OCI-LY7 (cell line): ENCODE data around the gene ARSD. TPM values are rescaled to one million over a fixed set of nuclear protein-coding genes. Genes with fewer than 3 reads are reported as not detected.

Experiments used
- BruUV-seq: library from RNA; stranded (reverse); fragments of 400-500 nt; replicated peaks from 2 replicates; lab custom pipeline; 2021; lab: Mats Ljungman, UMichigan
- CTCF ChIA-PET: fragments of 300-600 bp; sonication (Branson Sonifier 250); formaldehyde crosslinking; loops from one replicate; lab custom pipeline; 2022; ENCODE audit warnings: antibody characterized with exemption; ENCODE audit not compliant: unreplicated experiment; lab: Charles Lee
- POLR2A ChIA-PET: fragments of 300-600 bp; sonication (Branson Sonifier 250); formaldehyde crosslinking; loops from one replicate; lab custom pipeline; 2022; ENCODE audit warnings: antibody characterized with exemption; lab: Charles Lee
- DNase-seq: peaks from one replicate; pipeline ENCODE4 v3.0.0-alpha.2; 2015; ENCODE audit warnings: low spot score
- H2AFZ ChIP-seq: fragments of 200-600 bp; sonication (generic), shearing (Covaris generic); 2 replicates; pipeline ENCODE4 v1.6.1; 2014; ENCODE audit warnings: mild to moderate bottlenecking, antibody characterized with exemption, low read length, moderate library complexity
- H3K27ac ChIP-seq: fragments of 200-600 bp; sonication (generic); 2 replicates; pipeline ENCODE4 v1.5.1; 2014; ENCODE audit warnings: mixed run types, low read depth, mild to moderate bottlenecking, moderate library complexity, low read length, inconsistent platforms; ENCODE audit not compliant: poor library complexity, severe bottlenecking
- H3K36me3 ChIP-seq: fragments of 200-600 bp; sonication (generic); 2 replicates; pipeline ENCODE4 v1.6.1; 2014; ENCODE audit warnings: mild to moderate bottlenecking, antibody characterized with exemption, low read length, moderate library complexity, mixed read lengths; ENCODE audit not compliant: insufficient read depth
- H3K4me1 ChIP-seq: fragments of 200-600 bp; sonication (generic); 2 replicates; pipeline ENCODE4 v1.5.1; 2014; ENCODE audit warnings: mild to moderate bottlenecking, low read length; ENCODE audit not compliant: insufficient read depth, poor library complexity, severe bottlenecking
- H3K4me2 ChIP-seq: fragments of 200-600 bp; sonication (generic); 2 replicates; pipeline ENCODE4 v1.6.1; 2014; ENCODE audit warnings: mild to moderate bottlenecking, low read length
- H3K4me3 ChIP-seq: fragments of 200-600 bp; sonication (generic); 2 replicates; pipeline ENCODE4 v1.5.1; 2014; ENCODE audit warnings: mild to moderate bottlenecking, low read depth, low read length; ENCODE audit not compliant: poor library complexity, severe bottlenecking
- H3K79me2 ChIP-seq: fragments of 200-600 bp; sonication (generic); 2 replicates; pipeline ENCODE4 v1.6.1; 2016; ENCODE audit warnings: low read depth, mild to moderate bottlenecking, low read length, moderate library complexity, mixed read lengths; ENCODE audit not compliant: insufficient read depth
- H3K9me2 ChIP-seq: fragments of 200-600 bp; sonication (generic); 2 replicates; pipeline ENCODE4 v1.6.1; 2016; ENCODE audit warnings: mild to moderate bottlenecking, low read length, mixed read lengths; ENCODE audit not compliant: insufficient read depth
- H3K9me3 ChIP-seq: fragments of 200-600 bp; sonication (generic); 2 replicates; pipeline ENCODE4 v1.6.1; 2014; ENCODE audit warnings: mild to moderate bottlenecking, mixed run types, low read length, mixed read lengths
- H4K20me1 ChIP-seq: fragments of 200-600 bp; sonication (generic); 2 replicates; pipeline ENCODE4 v1.6.1; 2014; ENCODE audit warnings: mild to moderate bottlenecking, antibody characterized with exemption, low read length, moderate library complexity, mixed read lengths; ENCODE audit not compliant: insufficient read depth
- EZH2phosphoT487 ChIP-seq: fragments of 200-600 bp; sonication (generic); IDR thresholded peaks from 2 replicates; pipeline ENCODE4 v1.6.1; 2018; ENCODE audit warnings: low read depth, borderline replicate concordance, mild to moderate bottlenecking, mixed run types, antibody characterized with exemption, low read length, moderate library complexity, mixed read lengths
- intact Hi-C: fragments of 100-400 bp; cut with micrococcal nuclease; formaldehyde crosslinking; loops from one replicate; pipeline ENCODE4 v1.10.0; 2022; ENCODE audit not compliant: unreplicated experiment
- total RNA-seq, 2 experiments: library from RNA; depleted of rRNA in 1 of 2; stranded (reverse); fragments of >200 nt in 1 of 2; shearing (Covaris generic) in 1 of 2; gene quantifications; 2 replicates each; pipeline ENCODE4 v1.2.3, GENCODE V29; 2014 to 2022
- TF ChIP-seq, protein P1 (sequence below): fragments of 200-600 bp; sonication (generic); conservative IDR thresholded peaks from 2 replicates; pipeline ENCODE4 v1.5.1; 2014; ENCODE audit warnings: mild to moderate bottlenecking, antibody characterized with exemption, low read length, moderate library complexity, mixed read lengths

The ARSD gene
- total RNA-seq, 2 experiments from 2014 or later = not detected

DNA sequence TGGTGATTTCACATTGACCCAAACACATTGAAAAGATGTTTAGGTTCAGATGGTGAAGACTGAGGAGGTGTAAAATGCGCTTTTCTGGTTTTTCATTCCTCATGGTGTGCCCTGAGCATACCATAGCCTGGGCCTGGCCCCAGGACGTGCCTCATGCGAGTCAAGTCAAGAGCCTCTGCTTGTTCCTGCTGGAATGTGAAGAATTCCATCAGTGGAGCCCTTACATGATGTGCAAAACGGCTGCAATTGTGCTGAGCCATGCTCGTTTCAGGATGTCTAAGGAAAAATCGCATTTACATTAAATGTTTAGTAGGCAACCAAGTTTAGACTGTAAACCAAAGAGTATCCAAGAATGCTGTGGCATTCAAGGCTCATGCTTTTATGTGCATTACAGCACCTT, 65.5 kb downstream of the ARSD start:
- DNase-seq = no peak
- ChIA-PET POLR2A (no interaction called here), CTCF (no interaction called here)
- H3K4me3 ChIP-seq = no peak overlapping the region
- intact Hi-C loops = no loop called here
- no peaks in the 10 kb centered on the region for H3K36me3 ChIP-seq
- no peak overlapping the region for H3K4me2 ChIP-seq
- TF ChIP-seq, protein P1, sequence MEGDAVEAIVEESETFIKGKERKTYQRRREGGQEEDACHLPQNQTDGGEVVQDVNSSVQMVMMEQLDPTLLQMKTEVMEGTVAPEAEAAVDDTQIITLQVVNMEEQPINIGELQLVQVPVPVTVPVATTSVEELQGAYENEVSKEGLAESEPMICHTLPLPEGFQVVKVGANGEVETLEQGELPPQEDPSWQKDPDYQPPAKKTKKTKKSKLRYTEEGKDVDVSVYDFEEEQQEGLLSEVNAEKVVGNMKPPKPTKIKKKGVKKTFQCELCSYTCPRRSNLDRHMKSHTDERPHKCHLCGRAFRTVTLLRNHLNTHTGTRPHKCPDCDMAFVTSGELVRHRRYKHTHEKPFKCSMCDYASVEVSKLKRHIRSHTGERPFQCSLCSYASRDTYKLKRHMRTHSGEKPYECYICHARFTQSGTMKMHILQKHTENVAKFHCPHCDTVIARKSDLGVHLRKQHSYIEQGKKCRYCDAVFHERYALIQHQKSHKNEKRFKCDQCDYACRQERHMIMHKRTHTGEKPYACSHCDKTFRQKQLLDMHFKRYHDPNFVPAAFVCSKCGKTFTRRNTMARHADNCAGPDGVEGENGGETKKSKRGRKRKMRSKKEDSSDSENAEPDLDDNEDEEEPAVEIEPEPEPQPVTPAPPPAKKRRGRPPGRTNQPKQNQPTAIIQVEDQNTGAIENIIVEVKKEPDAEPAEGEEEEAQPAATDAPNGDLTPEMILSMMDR = no peak
- no peak for TF ChIP-seq EZH2phosphoT487
- no peaks in the 10 kb centered on the region for H3K4me1 ChIP-seq
- no peaks in the 10 kb centered on the region for H3K9me2 ChIP-seq
- H3K27ac ChIP-seq = no peak overlapping the region
- no peaks in the 10 kb centered on the region for H4K20me1 ChIP-seq
- no peaks in the 10 kb centered on the region for H3K9me3 ChIP-seq
- H3K79me2 ChIP-seq = no peaks in the 10 kb centered on the region
- no TSS peak for BruUV-seq
- H2AFZ ChIP-seq = no peak overlapping the region

DNA sequence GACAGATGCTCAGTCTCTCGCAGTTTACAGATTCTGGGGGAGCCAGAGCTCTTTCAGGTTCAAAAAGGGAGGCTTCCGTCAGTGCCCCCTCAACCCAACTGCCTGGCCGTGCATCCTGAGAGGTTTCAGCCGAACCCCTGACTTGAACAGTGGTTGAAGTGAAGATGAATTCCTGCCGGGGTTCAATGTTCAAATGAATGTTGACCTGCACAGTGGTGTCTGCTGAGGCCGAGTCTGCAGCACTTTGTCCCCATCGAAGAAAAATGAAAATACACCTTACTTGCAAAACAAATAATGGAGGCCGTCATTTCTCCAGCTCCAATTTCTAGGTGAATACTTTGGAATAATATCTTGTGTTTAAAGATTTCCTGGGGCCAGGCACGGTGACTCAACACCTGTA, 66.7 kb downstream of the ARSD start:
- Histone ChIP-seq H3K4me3 (no peak overlapping the region), H3K4me2 (no peak overlapping the region), H3K79me2 (no peaks in the 10 kb centered on the region), H2AFZ (no peak overlapping the region), H4K20me1 (no peaks in the 10 kb centered on the region), H3K9me3 (no peaks in the 10 kb centered on the region), H3K4me1 (no peaks in the 10 kb centered on the region), H3K36me3 (no peaks in the 10 kb centered on the region), H3K9me2 (no peaks in the 10 kb centered on the region), H3K27ac (no peak overlapping the region)
- no peak for DNase-seq
- BruUV-seq = no TSS peak
- intact Hi-C loops = no loop called here
- TF ChIP-seq EZH2phosphoT487 = no peak
- TF ChIP-seq, protein P1 = no peak
- POLR2A ChIA-PET = no interaction called here
- CTCF ChIA-PET = no interaction called here

DNA sequence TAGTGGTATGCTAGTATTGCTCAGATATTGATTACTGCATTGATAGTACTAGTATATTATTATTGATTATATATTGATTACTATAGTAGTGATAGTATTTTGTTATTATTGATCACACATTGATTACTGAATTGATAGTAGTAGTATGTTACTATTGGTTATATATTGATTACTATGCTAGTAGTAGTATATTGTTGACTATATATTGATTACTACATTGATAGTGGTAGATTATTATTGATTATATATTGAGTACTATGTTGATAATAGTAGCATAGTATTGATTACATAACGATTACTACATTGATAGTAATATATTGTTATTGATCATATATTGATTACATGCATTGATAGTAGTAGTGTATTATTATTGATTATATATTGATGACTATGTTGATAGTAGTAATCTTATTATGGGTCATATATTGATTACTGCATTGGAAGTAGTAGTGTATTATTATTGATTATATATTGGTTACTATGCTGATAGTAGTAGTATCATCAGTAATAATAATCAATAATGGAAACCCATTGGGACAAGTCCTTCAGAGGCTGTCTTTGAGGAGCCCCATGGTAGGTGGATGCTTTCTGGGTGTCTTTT, 69.8 kb downstream of the ARSD start:
- CTCF ChIA-PET = no interaction called here

More for the DNA sequence above, 69.8 kb downstream of the ARSD start:
- Histone ChIP-seq H3K4me2 (no peak overlapping the region), H3K4me1 (no peaks in the 10 kb centered on the region), H3K4me3 (no peak overlapping the region), H2AFZ (no peak overlapping the region), H3K36me3 (no peaks in the 10 kb centered on the region), H4K20me1 (no peaks in the 10 kb centered on the region), H3K27ac (no peak overlapping the region), H3K79me2 (no peaks in the 10 kb centered on the region), H3K9me2 (no peaks in the 10 kb centered on the region), H3K9me3 (no peaks in the 10 kb centered on the region)
- BruUV-seq = no TSS peak
- intact Hi-C loops = no loop called here
- TF ChIP-seq EZH2phosphoT487 = no peak
- TF ChIP-seq, protein P1 = no peak
- POLR2A ChIA-PET = no interaction called here
- DNase-seq = no peak
